ACC112 (cell line): ENCODE results near the gene FMNL2.
"Not testable (repeated sequence)": the region's sequence is repeated elsewhere in the genome, so short reads cannot be mapped to it uniquely, and the experiment has no call there.

Experiments used
- H2AFZ ChIP-seq: fragments of 200-600 bp; sonication (generic); one replicate; pipeline ENCODE4 v1.6.0; 2017; ENCODE audit warnings: antibody characterized with exemption, low read length; ENCODE audit not compliant: unreplicated experiment
- H3K27ac ChIP-seq: fragments of 200-600 bp; sonication (generic); 2 replicates; pipeline ENCODE4 v1.5.1; 2014; ENCODE audit warnings: low read depth, mild to moderate bottlenecking, antibody characterized with exemption, low read length, moderate library complexity
- H3K27me3 ChIP-seq: fragments of 200-600 bp; sonication (generic); 2 replicates; pipeline ENCODE4 v1.6.1; 2014; ENCODE audit warnings: mild to moderate bottlenecking, antibody characterized with exemption, low read length, moderate library complexity, mixed read lengths; ENCODE audit not compliant: insufficient read depth
- H3K36me3 ChIP-seq: fragments of 200-600 bp; sonication (generic); 2 replicates; pipeline ENCODE4 v1.6.1; 2016; ENCODE audit warnings: mild to moderate bottlenecking, antibody characterized with exemption, low read length, moderate library complexity, mixed read lengths; ENCODE audit not compliant: insufficient read depth
- H3K4me1 ChIP-seq: fragments of 200-600 bp; sonication (generic); one replicate; pipeline ENCODE4 v1.6.1; 2016; ENCODE audit warnings: low read length, mixed read lengths; ENCODE audit not compliant: insufficient read depth, unreplicated experiment, control insufficient read depth
- H3K4me3 ChIP-seq: fragments of 200-600 bp; sonication (generic); 2 replicates; pipeline ENCODE4 v1.5.1; 2014; ENCODE audit warnings: mild to moderate bottlenecking, low read depth, low read length
- H3K79me2 ChIP-seq: fragments of 200-600 bp; sonication (generic); one replicate; pipeline ENCODE4 v1.6.0; 2016; ENCODE audit warnings: low read length; ENCODE audit not compliant: control insufficient read depth, unreplicated experiment, insufficient read depth

FMNL2 gene

DNA sequence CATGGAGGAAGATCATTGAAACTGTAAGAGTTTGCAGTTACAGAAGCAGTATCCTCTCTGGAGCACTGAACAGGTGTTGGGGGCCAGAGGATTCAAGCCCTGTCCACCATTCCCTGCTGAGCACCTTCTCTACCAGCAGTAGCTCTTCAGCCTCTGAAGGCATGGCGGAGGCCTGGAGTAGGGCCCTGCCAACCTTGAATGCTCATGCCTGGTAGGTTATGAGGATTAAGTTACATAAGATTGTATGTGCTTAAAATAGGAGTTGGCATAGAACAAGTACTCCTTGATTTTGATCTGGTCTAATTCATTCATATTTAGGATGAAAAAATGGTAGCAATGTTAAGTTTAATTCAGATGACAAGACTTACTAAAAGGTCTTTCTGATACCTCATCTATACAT is 40.2 kb downstream of the FMNL2 start:
- no peak overlapping the region for H3K4me3 ChIP-seq
- no peak overlapping the region for H2AFZ ChIP-seq
- peaks cover 15% of the 10 kb centered on the region for H3K4me1 ChIP-seq
- no peaks in the 10 kb centered on the region for H3K27me3 ChIP-seq
- no peak overlapping the region for H3K27ac ChIP-seq
- peaks cover 2% of the 10 kb centered on the region; the same call in 1 of the 2 replicates for H3K36me3 ChIP-seq
- peaks cover 71% of the 10 kb centered on the region for H3K79me2 ChIP-seq

DNA sequence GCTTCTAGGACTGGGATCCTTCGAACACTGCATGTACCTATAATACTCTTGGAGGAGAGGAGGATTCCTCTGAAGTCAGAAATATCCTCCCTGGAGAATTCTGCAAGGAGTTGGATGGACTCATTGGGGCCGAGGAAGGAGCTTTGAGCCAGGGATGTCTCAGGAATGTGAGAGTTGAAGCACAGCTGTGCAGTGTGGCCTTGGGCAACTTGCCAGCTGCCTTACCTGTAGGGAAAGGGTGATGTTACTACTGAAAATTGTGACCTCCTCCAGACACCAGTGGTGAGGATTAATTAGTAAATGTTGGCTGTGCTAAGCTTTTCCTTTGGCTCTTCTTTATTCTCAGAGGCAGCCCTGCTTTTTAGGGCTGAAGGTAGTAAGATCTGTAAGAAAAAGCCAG is 41.4 kb downstream of the FMNL2 start:
- H3K27me3 ChIP-seq, result no peaks in the 10 kb centered on the region
- H3K4me3 ChIP-seq, result no peak overlapping the region
- peaks cover 12% of the 10 kb centered on the region for H3K4me1 ChIP-seq
- H3K36me3 ChIP-seq, result peaks cover 2% of the 10 kb centered on the region; the same call in 1 of the 2 replicates
- H3K79me2 ChIP-seq, result peaks cover 72% of the 10 kb centered on the region
- no peak overlapping the region for H3K27ac ChIP-seq
- H2AFZ ChIP-seq, result no peak overlapping the region

DNA sequence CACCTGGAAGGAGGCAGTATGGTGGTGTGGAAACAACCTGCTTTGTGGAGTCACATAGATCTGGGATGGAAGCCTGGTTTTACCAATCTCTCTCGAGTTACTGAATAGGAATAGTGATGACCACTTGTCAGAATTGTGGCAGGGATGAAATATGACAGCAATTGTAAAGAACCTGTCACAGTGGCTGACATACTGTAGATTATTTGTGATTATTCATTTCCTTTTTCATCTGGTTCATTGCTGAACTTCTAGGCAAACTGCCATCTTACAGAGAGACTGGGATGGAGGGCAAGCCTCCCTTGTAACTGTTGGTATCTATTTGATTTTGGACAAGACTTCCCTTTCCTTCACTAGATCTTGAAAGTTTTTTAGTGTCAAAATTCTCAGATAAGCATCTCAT is 42.0 kb downstream of the FMNL2 start:
- Histone ChIP-seq H3K27ac (no peak overlapping the region), H3K36me3 (peaks cover 2% of the 10 kb centered on the region; the same call in 1 of the 2 replicates), H3K79me2 (peaks cover 74% of the 10 kb centered on the region), H3K4me1 (peaks cover 12% of the 10 kb centered on the region), H3K27me3 (no peaks in the 10 kb centered on the region), H3K4me3 (no peak overlapping the region), H2AFZ (no peak overlapping the region)

DNA sequence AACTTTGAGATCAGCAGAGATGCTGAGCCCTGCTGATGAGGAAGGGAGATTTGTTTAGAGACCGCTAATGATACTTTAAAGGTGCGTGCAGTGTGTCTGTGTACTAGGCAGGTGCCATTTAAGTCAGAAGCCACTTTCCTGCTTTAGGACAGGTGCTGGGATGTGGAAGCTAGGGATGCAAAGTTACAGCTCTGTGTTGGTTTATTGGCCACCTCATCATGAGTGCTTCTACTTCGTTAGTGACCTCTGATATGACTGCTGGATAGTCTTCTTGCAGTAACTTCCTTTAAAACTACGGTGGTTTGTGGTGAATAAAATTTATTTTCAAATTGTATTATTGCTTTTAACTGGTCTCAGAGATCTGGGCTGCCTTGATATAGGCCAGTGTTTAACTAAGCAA is 44.1 kb downstream of the FMNL2 start:
- H3K4me1 ChIP-seq, result peaks cover 12% of the 10 kb centered on the region
- H3K27me3 ChIP-seq, result no peaks in the 10 kb centered on the region
- peaks cover 2% of the 10 kb centered on the region; the same call in 1 of the 2 replicates for H3K36me3 ChIP-seq
- no peak overlapping the region for H3K4me3 ChIP-seq
- no peak overlapping the region for H2AFZ ChIP-seq
- H3K79me2 ChIP-seq, result peaks cover 72% of the 10 kb centered on the region
- H3K27ac ChIP-seq, result no peak overlapping the region

DNA sequence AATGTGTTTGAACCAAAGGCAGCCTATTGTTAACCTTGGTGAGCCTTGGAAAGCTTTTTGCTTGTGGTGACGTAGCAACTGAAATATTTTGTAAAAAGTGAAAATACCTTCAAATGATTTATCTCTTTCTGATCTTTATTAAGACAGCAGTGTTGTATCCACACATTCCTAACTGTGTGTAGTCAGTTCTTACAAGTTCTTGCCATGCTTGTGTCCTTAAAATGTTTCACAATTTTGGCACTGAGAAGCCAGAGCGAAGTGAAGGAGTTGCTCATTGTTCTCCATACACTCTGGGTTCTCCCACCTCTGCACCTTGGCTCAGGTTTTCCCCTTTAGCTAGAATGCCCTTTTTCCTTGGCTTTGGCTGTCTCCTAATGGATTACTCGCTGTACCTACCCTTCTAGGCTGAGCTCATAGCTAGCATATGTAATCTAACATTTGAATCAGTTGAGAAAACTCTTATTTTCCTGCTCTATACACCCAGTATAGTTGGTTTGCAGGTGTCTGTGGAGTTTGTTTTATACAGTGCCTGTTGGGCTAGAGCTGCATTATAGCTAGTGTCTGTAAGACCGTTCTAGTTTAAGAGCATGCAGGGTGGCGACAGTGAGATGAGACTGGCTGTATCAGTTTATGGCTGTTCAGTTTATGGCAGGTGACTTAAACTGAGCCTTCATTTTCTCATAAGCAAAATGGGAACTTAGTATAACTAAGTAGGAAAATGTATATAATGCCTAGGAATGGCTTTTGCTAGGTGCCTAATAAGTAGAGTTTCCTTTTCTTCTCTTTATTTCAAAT is 45.5 kb downstream of the FMNL2 start:
- Histone ChIP-seq H2AFZ (no peak overlapping the region), H3K27ac (no peak overlapping the region), H3K36me3 (no peaks in the 10 kb centered on the region), H3K4me1 (peaks cover 12% of the 10 kb centered on the region), H3K27me3 (no peaks in the 10 kb centered on the region), H3K4me3 (no peak overlapping the region), H3K79me2 (peaks cover 73% of the 10 kb centered on the region)

DNA sequence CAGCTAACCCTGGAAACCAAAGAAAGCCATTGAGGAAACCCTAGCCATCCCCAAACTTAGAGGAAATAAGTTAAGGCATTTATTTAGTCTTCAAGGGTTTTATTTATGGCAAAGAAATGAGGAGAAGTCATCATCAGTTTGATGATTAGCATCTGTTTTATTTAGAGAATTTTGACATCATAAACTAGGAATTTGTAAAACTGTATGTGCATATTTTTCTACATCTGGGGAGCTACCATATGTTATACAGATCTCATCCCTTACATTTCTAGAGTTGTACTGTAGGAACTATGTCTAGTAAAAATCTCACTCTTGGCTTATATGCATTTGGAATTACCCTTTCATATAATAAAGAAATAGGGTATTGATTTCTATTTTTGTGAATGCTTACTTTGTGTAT is 48.7 kb downstream of the FMNL2 start:
- no peaks in the 10 kb centered on the region for H3K27me3 ChIP-seq
- H3K36me3 ChIP-seq, result no peaks in the 10 kb centered on the region
- H3K27ac ChIP-seq, result no peak overlapping the region
- H3K79me2 ChIP-seq, result peaks cover 73% of the 10 kb centered on the region
- no peak overlapping the region for H3K4me3 ChIP-seq
- H3K4me1 ChIP-seq, result no peaks in the 10 kb centered on the region
- no peak overlapping the region for H2AFZ ChIP-seq

DNA sequence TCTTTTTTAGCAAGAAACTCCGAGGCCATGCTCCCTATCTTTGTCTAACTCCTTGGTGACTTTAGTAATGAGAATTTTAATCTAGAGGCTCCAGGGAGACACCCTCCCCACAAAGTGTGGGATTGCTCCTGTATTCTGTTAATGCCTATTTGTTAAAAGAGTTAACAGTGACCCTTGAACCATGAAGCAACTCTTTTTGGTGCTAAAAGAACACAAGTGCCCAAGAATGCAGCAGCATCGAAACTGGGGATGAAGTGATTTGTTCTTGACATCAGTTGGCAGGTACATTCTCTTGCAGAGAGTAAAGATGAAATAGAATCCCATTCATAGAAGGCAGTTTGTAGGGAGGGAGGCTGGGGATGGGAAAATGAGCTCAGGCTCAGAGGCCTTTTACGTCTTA is 50.0 kb downstream of the FMNL2 start:
- no peak overlapping the region for H2AFZ ChIP-seq
- no peaks in the 10 kb centered on the region for H3K4me1 ChIP-seq
- H3K27me3 ChIP-seq, result no peaks in the 10 kb centered on the region
- no peaks in the 10 kb centered on the region for H3K36me3 ChIP-seq
- H3K4me3 ChIP-seq, result no peak overlapping the region
- H3K27ac ChIP-seq, result no peak overlapping the region
- peaks cover 62% of the 10 kb centered on the region for H3K79me2 ChIP-seq

DNA sequence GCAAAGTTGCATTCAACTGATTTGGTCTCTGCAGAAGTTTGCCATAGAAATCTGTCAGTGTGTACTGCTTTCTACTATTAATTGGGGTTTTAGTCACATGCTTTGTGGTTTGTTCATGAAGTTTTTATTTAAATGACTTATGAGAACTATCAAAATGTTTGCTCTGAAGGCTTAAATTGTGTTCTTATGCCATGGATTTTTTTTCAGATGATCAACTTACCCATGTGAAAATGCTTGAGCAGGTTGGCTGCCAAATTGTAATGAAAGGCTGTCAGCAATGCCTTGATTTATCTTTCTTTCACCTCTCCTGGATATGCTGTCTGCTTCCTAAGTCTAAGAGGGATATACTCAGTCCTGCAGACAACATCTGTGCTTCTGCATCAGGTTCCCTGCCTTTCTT is 50.7 kb downstream of the FMNL2 start:
- H3K36me3 ChIP-seq, result no peaks in the 10 kb centered on the region
- peaks cover 56% of the 10 kb centered on the region for H3K79me2 ChIP-seq
- H3K27me3 ChIP-seq, result no peaks in the 10 kb centered on the region
- H3K4me1 ChIP-seq, result no peaks in the 10 kb centered on the region
- H3K4me3 ChIP-seq, result no peak overlapping the region
- no peak overlapping the region for H2AFZ ChIP-seq
- no peak overlapping the region for H3K27ac ChIP-seq

DNA sequence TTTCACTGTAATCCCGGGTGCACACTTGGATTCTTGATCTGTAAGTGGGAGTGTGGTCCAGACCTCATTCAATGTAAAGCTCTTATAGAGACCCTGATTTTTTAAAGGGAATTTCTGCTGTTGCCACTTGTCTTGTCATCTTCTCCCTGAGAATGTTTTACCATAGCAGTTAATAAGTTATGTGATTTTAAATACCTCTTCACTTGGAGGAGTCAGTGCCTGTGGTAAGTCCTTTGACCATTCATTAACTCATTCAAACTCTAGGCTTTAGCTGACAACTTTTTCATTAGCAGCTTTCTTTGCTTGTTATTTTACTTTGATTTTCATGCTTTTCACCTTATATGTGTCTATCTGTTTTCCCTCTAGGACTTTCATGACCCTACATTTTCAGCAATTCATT is 51.3 kb downstream of the FMNL2 start:
- H3K27ac ChIP-seq, result no peak overlapping the region
- no peak overlapping the region for H2AFZ ChIP-seq
- H3K4me3 ChIP-seq, result no peak overlapping the region
- H3K79me2 ChIP-seq, result peaks cover 49% of the 10 kb centered on the region
- no peaks in the 10 kb centered on the region for H3K4me1 ChIP-seq
- H3K27me3 ChIP-seq, result no peaks in the 10 kb centered on the region
- H3K36me3 ChIP-seq, result no peaks in the 10 kb centered on the region

DNA sequence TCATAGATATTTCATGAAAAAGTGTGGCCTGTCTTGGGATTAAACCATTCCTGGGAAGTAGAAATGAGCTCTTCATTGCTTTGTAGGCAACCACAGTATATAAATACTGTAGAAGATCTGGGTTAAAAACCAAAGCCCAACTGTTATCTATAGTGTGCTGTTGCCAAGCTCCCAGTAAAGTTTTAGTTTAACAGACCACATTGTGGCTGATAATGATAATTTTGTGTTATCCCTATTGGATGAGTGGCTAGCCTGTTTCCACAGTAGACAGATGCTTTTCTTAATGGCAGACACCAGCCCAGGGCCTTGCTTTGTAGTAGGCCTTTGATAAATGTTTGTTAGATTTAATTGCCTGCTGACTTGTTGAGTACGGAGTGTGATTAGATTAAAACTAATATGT is 52.1 kb downstream of the FMNL2 start:
- Histone ChIP-seq H3K27me3 (no peaks in the 10 kb centered on the region), H3K79me2 (peaks cover 42% of the 10 kb centered on the region), H3K4me3 (no peak overlapping the region), H3K27ac (no peak overlapping the region), H2AFZ (no peak overlapping the region), H3K4me1 (no peaks in the 10 kb centered on the region), H3K36me3 (no peaks in the 10 kb centered on the region)

DNA sequence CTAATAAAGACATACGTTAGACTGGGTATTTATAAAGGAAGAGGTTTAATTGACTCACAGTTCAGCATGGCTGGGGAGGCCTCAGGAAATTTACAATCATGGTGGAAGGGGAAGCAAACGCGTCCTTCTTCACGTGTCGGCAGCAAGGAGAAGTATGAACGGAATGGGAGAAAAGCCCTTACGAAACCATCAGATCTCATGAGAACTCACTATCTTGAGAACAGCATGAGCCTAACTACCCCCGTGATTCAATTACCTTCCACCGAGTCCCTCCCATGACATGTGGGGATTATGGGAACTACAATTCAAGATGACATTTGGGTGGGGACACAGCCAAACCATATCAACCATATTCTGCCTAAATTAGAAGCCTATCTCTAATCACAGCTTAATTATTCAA is 53.3 kb downstream of the FMNL2 start:
- not testable (repeated sequence) for H3K27ac ChIP-seq, H3K27me3 ChIP-seq, H3K4me1 ChIP-seq, H3K36me3 ChIP-seq, H2AFZ ChIP-seq, H3K4me3 ChIP-seq
- peaks cover 33% of the 10 kb centered on the region for H3K79me2 ChIP-seq
